NCI-H2081 treated with DMSO at 0.1 percent for 48 hours (cell line): ENCODE results near the gene TTYH1.

Experiments
- DNase-seq: peaks from one replicate; lab custom pipeline; 2025; lab: John Stamatoyannopoulos, UW

TTYH1 gene

DNA sequence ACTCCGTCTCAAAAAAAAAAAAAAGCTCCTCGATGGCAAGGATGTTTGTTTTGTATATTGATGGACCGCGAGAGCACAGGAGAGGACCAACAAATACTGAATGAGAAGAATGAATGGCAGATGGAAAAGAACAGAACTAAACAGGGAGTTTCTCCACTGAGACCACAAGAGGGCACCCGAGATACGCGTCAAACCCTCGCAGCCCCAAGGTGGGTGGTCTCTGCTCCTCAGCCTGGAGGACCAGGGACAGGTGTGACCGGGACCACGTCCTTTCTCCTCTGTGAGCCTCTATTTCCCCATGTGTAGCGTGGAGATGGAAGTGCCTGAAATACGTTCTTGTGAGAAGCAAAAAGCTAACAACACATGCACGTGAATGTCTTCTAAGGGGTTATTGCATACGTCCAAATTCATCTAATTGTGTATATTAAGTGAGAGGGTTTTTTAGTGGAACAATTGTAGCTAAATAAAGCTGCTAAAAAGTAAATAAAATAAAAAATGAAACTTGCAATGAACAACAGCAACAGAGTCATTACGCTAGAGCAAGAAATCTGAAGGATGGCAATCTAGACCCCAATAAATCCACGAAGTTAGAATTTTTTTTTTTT lies 66.2 kb downstream of the TTYH1 start:
- DNase-seq, result no peak

DNA sequence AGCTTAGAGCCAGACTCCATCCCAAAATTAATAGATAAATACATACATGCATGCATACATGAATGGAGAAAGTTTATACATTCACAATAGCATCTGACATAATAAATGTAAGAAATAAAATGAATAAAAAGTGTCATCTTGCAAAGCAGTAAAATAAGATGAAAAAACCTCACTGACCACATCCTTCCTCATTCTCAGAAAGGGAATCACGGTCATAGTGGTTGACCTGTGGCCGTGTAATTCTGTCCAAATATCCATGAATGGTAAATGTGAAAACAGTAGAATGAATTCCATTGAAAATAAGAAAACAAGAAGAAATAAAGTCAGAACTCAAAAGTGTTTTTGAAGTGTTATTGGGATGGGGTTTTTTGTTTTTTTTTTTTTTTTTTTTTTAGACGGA lies 67.6 kb downstream of the TTYH1 start:
- no peak for DNase-seq

DNA sequence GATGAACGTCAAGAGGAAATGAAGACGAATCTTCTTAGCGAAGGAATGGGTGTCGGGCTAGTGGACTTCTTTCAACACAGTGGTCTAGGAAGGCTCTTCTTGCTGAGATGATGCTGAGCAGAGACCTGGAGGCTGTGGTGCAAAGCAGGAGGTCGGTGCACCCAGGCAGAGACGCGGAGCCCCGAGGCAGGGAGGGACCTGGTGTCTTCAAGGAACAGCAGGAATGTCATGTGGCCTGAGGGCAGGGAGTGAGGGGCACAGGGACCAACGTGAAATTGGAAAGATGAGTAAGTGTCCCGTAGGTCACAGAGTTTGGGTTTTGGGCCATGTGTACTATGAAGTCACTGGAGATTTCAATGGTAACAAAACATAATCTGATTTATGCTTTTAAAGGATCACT lies 69.2 kb downstream of the TTYH1 start:
- DNase-seq, result no peak

DNA sequence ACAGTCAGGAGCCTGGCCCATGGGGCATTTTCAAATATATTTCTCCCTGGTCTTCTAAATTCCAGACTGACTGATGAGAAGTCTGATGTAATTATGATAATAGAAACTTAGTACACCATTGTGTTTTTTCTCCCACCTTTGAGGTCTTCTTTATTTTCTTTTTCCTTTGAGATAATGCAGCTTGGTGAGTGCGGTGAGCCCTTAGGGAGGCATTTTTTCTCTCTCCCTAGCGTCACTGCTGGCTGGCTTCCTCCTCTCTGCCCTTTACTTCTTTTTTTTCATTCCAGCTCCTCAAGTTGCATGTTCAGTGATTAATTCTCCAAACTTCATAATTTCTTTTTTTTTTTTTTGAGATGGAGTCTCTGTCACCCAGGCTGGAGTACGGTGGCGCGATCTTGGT lies 70.6 kb downstream of the TTYH1 start:
- no peak for DNase-seq
